Mesenchymal stem cell (in vitro differentiated cells and primary cell): ENCODE measurements around the gene MPG.

Experiments used
- DNase-seq: peaks from one replicate; pipeline ENCODE4 v3.0.0-alpha.2; 2013
- H2AFZ ChIP-seq: one replicate; pipeline ENCODE4 v1.6.1; 2013; ENCODE audit warnings: low read depth, mild to moderate bottlenecking, control low read depth, inconsistent platforms, low read length, moderate library complexity
- H2AK5ac ChIP-seq: 2 replicates; pipeline ENCODE4 v1.6.1; 2013; ENCODE audit warnings: low read length, moderate library complexity, mild to moderate bottlenecking, inconsistent platforms; ENCODE audit not compliant: severe bottlenecking
- H2BK120ac ChIP-seq: one replicate; pipeline ENCODE4 v1.6.1; 2013; ENCODE audit warnings: low read depth, mild to moderate bottlenecking, inconsistent platforms, low read length, moderate library complexity
- H2BK12ac ChIP-seq, 2 experiments: one replicate each; pipeline ENCODE4 v1.6.1; 2013; ENCODE audit warnings: inconsistent platforms in 2 of 2, low read length in 2 of 2, mild to moderate bottlenecking in 2 of 2, moderate library complexity in 2 of 2, control low read depth in 1 of 2
- H2BK15ac ChIP-seq: one replicate; pipeline ENCODE4 v1.6.1; 2013; ENCODE audit warnings: mild to moderate bottlenecking, low read depth, inconsistent platforms; ENCODE audit not compliant: poor library complexity, severe bottlenecking
- H2BK5ac ChIP-seq: 2 replicates; pipeline ENCODE4 v1.6.1; 2013; ENCODE audit warnings: low read depth, mild to moderate bottlenecking, low read length, control low read depth, inconsistent platforms; ENCODE audit not compliant: poor library complexity, severe bottlenecking
- H3K14ac ChIP-seq, 2 experiments: one replicate each; pipeline ENCODE4 v1.6.1; 2013; ENCODE audit warnings: inconsistent platforms in 2 of 2, low read length in 2 of 2, control low read depth in 1 of 2, mild to moderate bottlenecking in 1 of 2, moderate library complexity in 1 of 2
- H3K18ac ChIP-seq, 2 experiments: one replicate each; pipeline ENCODE4 v1.6.1; 2013; ENCODE audit warnings: inconsistent platforms in 2 of 2, low read length in 2 of 2, control low read depth in 1 of 2, low read depth in 1 of 2, mild to moderate bottlenecking in 1 of 2
- H3K23ac ChIP-seq, 2 experiments: one replicate each; pipeline ENCODE4 v1.6.1; 2013; ENCODE audit warnings: inconsistent platforms in 2 of 2, low read length in 2 of 2, mild to moderate bottlenecking in 2 of 2, moderate library complexity in 2 of 2, control low read depth in 1 of 2
- H3K27ac ChIP-seq: 2 replicates; pipeline ENCODE4 v1.5.1; 2013; ENCODE audit warnings: mild to moderate bottlenecking, moderate library complexity, low read length, control low read depth, inconsistent platforms; ENCODE audit not compliant: poor library complexity, severe bottlenecking
- H3K27me3 ChIP-seq, 2 experiments: 2 replicates each; pipeline versions ENCODE4 v1.6.1 to v1.7.0; 2013; ENCODE audit warnings: low read length in 2 of 2, mild to moderate bottlenecking in 2 of 2, moderate library complexity in 2 of 2, control low read depth in 1 of 2, inconsistent platforms in 1 of 2; ENCODE audit not compliant: control insufficient read depth in 1 of 2, insufficient read depth in 1 of 2
- H3K36me3 ChIP-seq, 2 experiments: 2 replicates each; pipeline versions ENCODE4 v1.6.1 to v1.7.0; 2013; ENCODE audit warnings: low read length in 2 of 2, control low read depth in 1 of 2, inconsistent platforms in 1 of 2, low read depth in 1 of 2, mild to moderate bottlenecking in 1 of 2; ENCODE audit not compliant: insufficient read depth in 2 of 2, control insufficient read depth in 1 of 2
- H3K4ac ChIP-seq, 2 experiments: one replicate each; pipeline ENCODE4 v1.6.1; 2013; ENCODE audit warnings: inconsistent platforms in 2 of 2, low read length in 2 of 2, mild to moderate bottlenecking in 2 of 2, moderate library complexity in 2 of 2, control low read depth in 1 of 2, low read depth in 1 of 2
- H3K4me1 ChIP-seq: 2 replicates; pipeline ENCODE4 v1.6.1; 2013; ENCODE audit warnings: low read depth, low read length, control low read depth; ENCODE audit not compliant: control insufficient read depth, insufficient read depth
- H3K4me2 ChIP-seq: 2 replicates; pipeline ENCODE4 v1.6.1; 2013; ENCODE audit warnings: low read length, mild to moderate bottlenecking, inconsistent platforms; ENCODE audit not compliant: poor library complexity, severe bottlenecking
- H3K4me3 ChIP-seq, 2 experiments: 2 replicates each; pipeline versions ENCODE4 v1.5.1 to v1.7.0; 2013; ENCODE audit warnings: low read length in 2 of 2, mild to moderate bottlenecking in 2 of 2, control low read depth in 1 of 2, low read depth in 1 of 2; ENCODE audit not compliant: insufficient read depth in 1 of 2
- H3K79me1 ChIP-seq: replicated peaks from 2 replicates; pipeline ENCODE4 v1.6.1; 2013; ENCODE audit warnings: mild to moderate bottlenecking, control low read depth, low read length, inconsistent platforms; ENCODE audit not compliant: poor library complexity, severe bottlenecking
- H3K9ac ChIP-seq: 2 replicates; pipeline ENCODE4 v1.7.0; 2013; ENCODE audit warnings: mild to moderate bottlenecking, low read length, moderate library complexity
- H3K9me3 ChIP-seq: 2 replicates; pipeline ENCODE4 v1.7.0; 2013; ENCODE audit warnings: mild to moderate bottlenecking, low read length; ENCODE audit not compliant: control insufficient read depth
- H4K8ac ChIP-seq: one replicate; pipeline ENCODE4 v1.6.1; 2013; ENCODE audit warnings: inconsistent platforms, mild to moderate bottlenecking, low read length, moderate library complexity
- H4K91ac ChIP-seq: one replicate; pipeline ENCODE4 v1.6.1; 2013; ENCODE audit warnings: mild to moderate bottlenecking, low read length, inconsistent platforms
- WGBS: methylation state at CpG from one replicate; pipeline ENCODE4 v1.1.7; 2013; ENCODE audit warnings: mixed read lengths; 5-methylcytosine and 5-hydroxymethylcytosine counted together

Gene MPG

GRCh38 chr16:42069-42457 lies 36.0 kb upstream of the MPG start:
- Histone ChIP-seq H2BK120ac (no peak overlapping the region), H3K4me1 (peaks cover 7% of the 10 kb centered on the region), H3K9ac (peak overlapping the region; percentile 57), H2BK15ac (no peak overlapping the region), H3K4ac (no peak overlapping the region), H3K27me3 (no peaks in the 10 kb centered on the region), H3K27ac (no peak overlapping the region), H3K18ac (no peak overlapping the region), H3K36me3 (peaks cover 29% of the 10 kb centered on the region in 2 experiments), H3K4me2 (no peak overlapping the region), H4K91ac (no peak overlapping the region), H3K14ac (no peak overlapping the region), H3K79me1 (peaks cover 9% of the 10 kb centered on the region), H2BK12ac (no peak overlapping the region), H3K23ac (no peak overlapping the region), H3K9me3 (no peaks in the 10 kb centered on the region), H4K8ac (no peak overlapping the region), H2BK5ac (no peak overlapping the region), H3K4me3 (peak overlapping the region in 1 of 2 experiments; percentile 73), H2AFZ (no peak overlapping the region), H2AK5ac (no peak overlapping the region)
- no peak for DNase-seq
- WGBS = 97% methylated on average over 11 of the region's 11 CpGs

GRCh38 chr16:42691-43090 lies 35.3 kb upstream of the MPG start:
- H2BK15ac ChIP-seq = no peak overlapping the region
- H3K36me3 ChIP-seq = peaks cover 32 to 33% of the 10 kb centered on the region in 2 experiments
- H2AFZ ChIP-seq = no peak overlapping the region
- H3K4me3 ChIP-seq = no peak overlapping the region
- no peak for DNase-seq
- peaks cover 7% of the 10 kb centered on the region for H3K4me1 ChIP-seq
- no peak overlapping the region for H3K18ac ChIP-seq
- no peak overlapping the region for H3K4ac ChIP-seq
- WGBS = 98% methylated on average over 4 of the region's 4 CpGs
- peaks cover 12% of the 10 kb centered on the region for H3K79me1 ChIP-seq
- no peak overlapping the region for H3K14ac ChIP-seq
- H2AK5ac ChIP-seq = no peak overlapping the region
- H3K27me3 ChIP-seq = no peaks in the 10 kb centered on the region
- H4K8ac ChIP-seq = no peak overlapping the region
- H3K9ac ChIP-seq = no peak overlapping the region
- no peak overlapping the region for H3K23ac ChIP-seq
- H3K27ac ChIP-seq = no peak overlapping the region
- no peak overlapping the region for H4K91ac ChIP-seq
- H2BK5ac ChIP-seq = no peak overlapping the region
- no peak overlapping the region for H2BK12ac ChIP-seq
- H3K9me3 ChIP-seq = no peaks in the 10 kb centered on the region
- H2BK120ac ChIP-seq = no peak overlapping the region
- H3K4me2 ChIP-seq = no peak overlapping the region

- no peak overlapping the region for H3K9ac ChIP-seq
- DNase-seq = no peak
- H2BK12ac ChIP-seq = no peak overlapping the region
- no peak overlapping the region for H3K4me3 ChIP-seq
- H3K4me2 ChIP-seq = no peak overlapping the region
- no peak overlapping the region for H2BK5ac ChIP-seq
- H2AFZ ChIP-seq = no peak overlapping the region
- no peak overlapping the region for H2BK120ac ChIP-seq
- H3K4ac ChIP-seq = no peak overlapping the region
- H3K79me1 ChIP-seq = peaks cover 15% of the 10 kb centered on the region
- H3K9me3 ChIP-seq = no peaks in the 10 kb centered on the region
- no peak overlapping the region for H3K18ac ChIP-seq
- H3K14ac ChIP-seq = no peak overlapping the region
- no peak overlapping the region for H2AK5ac ChIP-seq
- H3K27ac ChIP-seq = no peak overlapping the region
- H3K4me1 ChIP-seq = peaks cover 9% of the 10 kb centered on the region
- WGBS = 91% methylated on average over 5 of the region's 5 CpGs
- H4K8ac ChIP-seq = no peak overlapping the region
- peaks cover 28 to 36% of the 10 kb centered on the region in 2 experiments for H3K36me3 ChIP-seq
- H3K23ac ChIP-seq = no peak overlapping the region
- no peaks in the 10 kb centered on the region for H3K27me3 ChIP-seq
- no peak overlapping the region for H4K91ac ChIP-seq
- H2BK15ac ChIP-seq = no peak overlapping the region
Observed at GRCh38 chr16:43294-43693, 34.7 kb upstream of the MPG start.

- H3K4me2 ChIP-seq = no peak overlapping the region
- no peak overlapping the region for H2BK5ac ChIP-seq
- WGBS = over 99% methylated on average over 4 of the region's 8 CpGs
- no peak overlapping the region for H3K4me3 ChIP-seq
- no peak overlapping the region for H2AK5ac ChIP-seq
- H3K14ac ChIP-seq = no peak overlapping the region
- H3K36me3 ChIP-seq = peaks cover 28 to 37% of the 10 kb centered on the region in 2 experiments
- no peak overlapping the region for H3K9ac ChIP-seq
- H2AFZ ChIP-seq = no peak overlapping the region
- no peak overlapping the region for H3K4ac ChIP-seq
- H2BK12ac ChIP-seq = no peak overlapping the region
- no peak overlapping the region for H3K18ac ChIP-seq
- no peak overlapping the region for H2BK120ac ChIP-seq
- no peaks in the 10 kb centered on the region for H3K9me3 ChIP-seq
- H3K27me3 ChIP-seq = no peaks in the 10 kb centered on the region
- peaks cover 17% of the 10 kb centered on the region for H3K79me1 ChIP-seq
- no peak for DNase-seq
- H3K23ac ChIP-seq = no peak overlapping the region
- no peak overlapping the region for H4K91ac ChIP-seq
- H3K4me1 ChIP-seq = peaks cover 3% of the 10 kb centered on the region
- H3K27ac ChIP-seq = no peak overlapping the region
- H2BK15ac ChIP-seq = no peak overlapping the region
- no peak overlapping the region for H4K8ac ChIP-seq
Observed at GRCh38 chr16:44655-45054, 33.4 kb upstream of the MPG start.
